GM21381 (cell line): ENCODE results near the gene ROBO4.

Source experiments
- ATAC-seq: cut with Tn5 transposase; IDR thresholded peaks from one replicate; pipeline ENCODE4 v1.9.1; 2021; ENCODE audit warnings: mild to moderate bottlenecking, moderate library complexity; ENCODE audit not compliant: unreplicated experiment

The ROBO4 gene

GRCh38 chr11:124919898-124920297, 22.2 kb upstream of the ROBO4 start:
- no peak for ATAC-seq

- ATAC-seq: no peak
These were observed 21.3 kb upstream of the ROBO4 start, which contains the start of gene HEPN1 for GRCh38 chr11:124918950-124919349. TSS of gene HEPN1 (plus strand) at chr11:124919250.

- no peak for ATAC-seq
These were observed 19.5 kb upstream of the ROBO4 start for GRCh38 chr11:124917115-124917637.

GRCh38 chr11:124916370-124916710, 18.7 kb upstream of the ROBO4 start:
- no peak for ATAC-seq

DNA sequence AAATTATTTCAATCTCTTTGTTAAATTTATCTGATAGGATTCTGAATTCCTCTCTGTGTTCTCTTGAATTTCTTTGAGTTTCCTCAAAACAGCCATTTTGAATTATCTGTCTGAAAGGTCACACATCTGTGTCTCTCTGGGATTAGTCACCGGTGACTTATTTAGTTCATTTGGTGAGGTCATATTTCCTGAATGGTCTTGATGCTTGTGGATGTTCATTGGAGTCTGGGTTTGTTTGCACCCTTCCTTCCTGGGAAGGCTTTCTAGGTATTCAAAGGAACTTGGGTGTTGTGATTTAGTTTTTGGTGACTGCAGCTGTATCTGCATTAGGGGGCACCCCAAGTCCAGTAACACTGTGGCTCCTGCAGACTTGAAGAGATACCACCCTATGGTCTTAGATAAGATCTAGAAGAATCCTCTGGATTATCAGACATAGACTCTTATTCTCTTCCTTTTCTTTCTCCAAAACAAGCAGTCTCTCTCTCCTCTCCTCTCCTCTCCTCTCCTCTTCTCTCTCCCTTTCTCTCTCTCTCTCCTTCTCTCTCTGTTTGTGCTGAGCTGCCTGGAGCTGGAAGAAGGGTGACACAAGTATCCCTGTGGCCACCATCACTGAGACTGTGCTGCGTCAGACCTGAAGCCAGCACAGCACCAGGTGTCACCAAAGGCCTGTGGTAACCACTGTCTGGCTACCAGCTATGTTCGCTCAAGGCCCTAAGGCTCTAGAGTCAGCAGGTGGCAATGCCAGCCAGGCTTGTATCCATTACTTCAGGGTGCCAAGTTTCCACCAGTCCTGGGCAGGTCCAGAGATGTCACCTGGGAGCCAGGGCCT, 18.1 kb upstream of the ROBO4 start:
- ATAC-seq: no peak

GRCh38 chr11:124902616-124903015, 5.0 kb upstream of the ROBO4 start:
- ATAC-seq: no peak

DNA sequence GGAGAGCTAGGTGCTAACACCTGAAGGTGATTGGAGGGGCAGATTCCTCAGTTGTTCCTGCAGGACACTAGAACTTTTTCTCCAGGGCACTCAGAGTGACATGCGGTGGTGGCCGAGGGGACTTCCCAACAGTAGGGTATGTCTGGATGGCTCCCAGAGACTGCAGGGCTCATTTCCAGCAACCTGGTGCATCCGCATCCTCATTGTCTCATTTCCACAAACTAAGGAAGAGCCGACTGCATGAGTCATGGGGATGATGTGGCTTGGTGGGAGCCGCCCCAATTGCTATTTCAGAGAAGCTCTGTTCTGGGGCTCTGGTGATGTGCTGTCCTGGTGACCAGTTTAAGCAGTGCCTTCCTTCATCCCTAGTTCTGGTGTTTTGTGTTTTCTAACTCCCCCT, 2.8 kb upstream of the ROBO4 start:
- no peak for ATAC-seq

DNA sequence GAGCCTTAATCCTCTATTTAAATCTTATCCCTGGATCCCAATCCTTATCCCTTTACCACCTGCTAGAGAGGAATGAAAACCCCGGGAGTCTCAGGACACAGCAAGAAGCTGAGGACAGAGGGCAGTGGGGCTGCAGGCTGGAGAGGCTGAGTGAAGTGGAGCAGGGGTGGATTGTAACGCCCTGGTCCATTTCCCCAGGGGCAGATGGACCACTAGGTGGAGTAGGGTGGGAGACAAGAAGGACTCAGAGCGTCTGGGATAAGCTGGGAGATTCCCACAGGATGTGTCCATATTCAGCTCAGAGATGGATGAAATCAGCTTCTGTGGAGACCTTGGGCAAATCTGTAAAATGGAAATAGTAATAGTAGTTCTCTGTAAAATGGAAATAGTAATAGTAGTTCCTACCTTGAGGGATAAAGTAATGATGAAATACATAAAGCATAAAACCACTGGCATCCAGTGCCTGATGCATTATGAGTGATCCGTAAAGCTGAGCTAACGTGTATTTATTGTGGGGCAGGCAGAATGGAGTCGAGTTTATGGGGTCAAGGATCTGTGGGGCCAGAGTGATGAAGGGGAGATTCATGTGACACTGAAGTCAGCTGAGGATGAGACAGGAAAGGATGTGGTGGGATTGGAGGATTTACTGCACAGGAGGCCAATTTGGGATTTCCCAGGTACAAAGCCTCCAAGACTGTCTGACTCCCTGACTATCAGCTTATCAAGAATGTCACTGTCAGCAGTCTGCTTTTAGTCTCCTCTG, 1.9 kb upstream of the ROBO4 start:
- no peak for ATAC-seq

DNA sequence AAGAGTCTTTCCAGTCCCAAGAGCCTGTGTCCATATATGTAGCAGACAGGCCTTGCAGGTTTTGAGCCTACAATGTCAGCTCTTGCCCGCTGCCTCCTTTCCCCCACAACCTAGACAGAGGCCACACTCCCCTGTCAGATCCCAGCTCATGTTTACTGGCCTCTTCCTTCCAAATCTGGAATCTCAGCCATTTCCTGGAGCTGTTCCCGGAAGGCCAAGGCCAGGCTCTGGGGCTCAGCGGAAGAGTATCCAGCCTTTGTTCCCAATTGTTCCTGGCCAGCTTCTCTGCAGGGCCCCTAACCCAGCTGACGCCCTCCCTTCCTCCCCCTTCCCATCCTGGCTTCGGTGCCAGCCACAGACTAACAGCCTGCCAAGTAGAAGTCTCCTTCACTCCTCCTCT, 1.0 kb upstream of the ROBO4 start:
- ATAC-seq: no peak

DNA sequence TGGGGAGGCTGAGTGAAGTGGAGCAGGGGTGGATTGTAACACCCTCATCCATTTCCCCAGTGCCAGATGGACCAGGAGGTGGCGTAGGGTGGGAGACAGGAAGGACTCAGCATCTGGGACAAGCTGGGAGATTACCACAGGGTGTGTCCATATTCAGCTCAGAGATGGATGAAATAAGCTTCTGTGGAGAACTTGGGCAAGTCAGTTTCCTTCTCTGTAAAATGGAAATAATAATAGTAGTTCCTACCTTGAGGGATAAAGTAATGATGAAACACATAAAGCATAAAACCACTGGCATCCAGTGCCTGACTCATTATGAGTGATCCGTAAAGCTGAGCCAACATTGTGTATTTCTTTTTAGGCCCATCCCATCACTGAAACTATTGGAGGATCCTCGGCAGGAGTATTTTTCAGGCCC, 607 bp upstream of the ROBO4 start:
- ATAC-seq: no peak

DNA sequence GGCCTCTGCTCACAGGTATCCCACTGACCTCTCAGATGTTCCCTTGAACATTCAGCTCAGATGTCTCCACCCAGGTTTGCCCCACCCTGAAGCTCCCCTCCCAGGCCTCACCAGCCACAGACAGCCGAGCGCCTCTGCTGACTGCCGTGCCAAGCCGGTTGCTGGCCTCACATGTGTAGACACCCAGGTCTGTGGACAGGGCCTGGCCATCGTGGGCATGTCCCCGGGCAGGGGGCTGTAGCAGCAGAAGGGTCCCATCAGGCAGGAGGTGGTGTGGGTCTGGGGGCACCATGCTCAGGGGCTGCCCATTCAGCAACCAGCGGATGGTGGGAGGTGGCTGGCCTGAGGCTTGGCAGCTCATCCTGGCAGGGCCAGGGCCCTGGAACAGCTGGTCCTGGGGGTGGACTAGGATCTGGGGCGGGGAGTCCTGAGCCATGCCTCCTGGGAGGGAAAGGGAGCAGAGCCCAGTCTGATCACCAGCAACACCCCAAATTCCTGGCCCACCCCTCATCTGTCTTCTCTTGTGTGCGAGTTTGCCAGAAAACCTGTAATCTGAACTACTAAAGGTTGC, 759 bp downstream of the ROBO4 start:
- no peak for ATAC-seq

DNA sequence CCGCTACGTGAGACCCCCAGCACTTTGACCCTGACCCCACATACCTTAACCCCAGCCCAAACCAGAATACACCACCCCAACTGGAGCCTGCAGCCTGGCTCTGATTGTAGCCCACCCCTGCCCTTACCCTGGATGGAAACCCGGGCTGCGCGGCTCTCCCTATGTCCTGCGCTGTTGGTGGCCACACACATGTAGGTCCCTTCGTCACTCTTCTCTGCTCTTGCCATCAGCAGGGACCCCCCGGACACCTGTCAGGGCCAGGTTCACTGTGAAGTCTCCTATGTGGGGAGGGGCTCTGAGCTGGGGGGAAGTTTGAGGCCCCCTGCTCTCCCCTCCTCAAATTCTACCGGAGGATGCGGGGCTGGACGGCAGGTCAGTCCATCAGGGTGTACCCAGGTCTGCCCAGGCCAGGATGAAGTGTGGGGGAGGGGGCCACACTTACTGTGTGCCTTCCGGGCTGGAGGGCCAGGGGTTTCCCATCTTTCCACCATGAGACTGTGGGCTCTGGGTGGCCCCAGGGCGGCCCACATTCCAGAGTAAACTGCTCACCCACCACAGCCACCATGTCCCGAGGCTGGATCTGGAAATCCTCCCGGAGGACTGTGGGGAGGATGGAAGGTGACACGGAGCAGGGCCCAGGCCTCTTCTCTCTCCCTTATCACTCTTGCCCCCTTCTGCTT, 1.5 kb downstream of the ROBO4 start:
- ATAC-seq: no peak

- no peak for ATAC-seq
These were observed 2.1 kb downstream of the ROBO4 start for GRCh38 chr11:124895471-124895971.

- no peak for ATAC-seq
These were observed 2.8 kb downstream of the ROBO4 start for GRCh38 chr11:124894606-124895430.

GRCh38 chr11:124893781-124894401, 3.8 kb downstream of the ROBO4 start:
- no peak for ATAC-seq

DNA sequence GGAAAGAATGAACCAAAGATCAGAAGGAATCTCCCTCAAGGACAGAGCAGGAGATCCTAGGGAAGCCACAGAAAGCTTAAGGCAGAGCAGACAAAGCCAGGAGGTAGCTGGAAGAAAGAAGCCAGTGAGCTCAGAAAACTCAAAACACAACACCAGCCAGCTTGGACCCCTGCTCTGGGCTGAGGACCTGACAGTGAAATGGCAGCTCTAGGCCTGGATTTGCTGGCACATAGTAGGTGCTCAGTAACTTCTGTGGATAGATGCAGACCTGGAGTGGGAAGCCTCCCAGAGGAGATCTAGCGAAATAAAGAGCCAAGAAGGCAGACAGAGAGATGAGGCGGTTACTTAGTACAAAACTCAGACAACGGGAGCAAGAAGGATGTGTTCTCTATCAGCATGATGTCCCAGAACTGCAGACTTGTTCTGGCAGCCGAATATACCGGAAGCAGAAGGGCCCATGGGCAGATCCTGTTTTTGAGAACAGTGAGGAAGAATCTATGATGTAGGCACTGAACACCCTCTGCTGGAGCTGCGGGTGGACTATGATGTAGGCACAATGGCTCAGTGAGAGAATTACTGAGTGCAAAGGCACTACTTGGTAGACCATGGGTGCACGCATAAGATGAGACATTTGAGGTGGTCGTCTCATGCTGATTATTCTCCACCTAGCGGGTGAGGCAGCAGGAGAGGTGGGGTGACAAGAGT, 4.8 kb downstream of the ROBO4 start:
- ATAC-seq: no peak

GRCh38 chr11:124892146-124892545, 5.5 kb downstream of the ROBO4 start:
- no peak for ATAC-seq

DNA sequence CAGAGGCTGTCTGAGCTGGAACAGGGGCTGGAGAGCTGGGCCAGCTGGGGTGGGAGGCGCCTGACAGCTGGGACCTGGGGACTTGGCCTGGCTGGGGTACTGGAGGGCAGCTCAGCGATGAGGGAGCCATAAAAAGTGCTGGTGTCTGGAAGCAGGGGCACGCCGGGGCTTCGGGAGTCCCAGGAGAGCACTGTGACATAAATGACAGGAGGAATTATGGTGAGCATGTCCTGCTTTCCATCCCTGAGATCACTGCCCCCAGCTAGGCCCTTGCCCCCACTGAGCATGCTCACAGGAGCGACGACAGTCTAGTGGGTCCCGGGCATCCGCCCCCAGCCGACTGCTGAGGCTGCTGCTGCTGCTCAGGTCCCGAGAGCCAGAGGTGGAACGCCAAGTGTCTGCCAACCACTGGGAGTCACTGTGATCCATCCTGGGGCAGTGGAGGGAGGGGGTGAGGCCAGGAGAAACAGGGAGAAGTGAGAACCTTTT, 6.2 kb downstream of the ROBO4 start:
- no peak for ATAC-seq
